DOHH2 (cell line): Measurements from ENCODE around the gene CEP63.

ENCODE experiments used
- H3F3A ChIP-seq: fragments of 200-600 bp; sonication (generic), shearing (Covaris generic); 2 replicates; pipeline ENCODE4 v1.6.0; 2016; ENCODE audit warnings: antibody characterized with exemption, mild to moderate bottlenecking; ENCODE audit not compliant: control insufficient read depth, insufficient read depth
- H3K27ac ChIP-seq: fragments of 200-600 bp; sonication (generic); 2 replicates; pipeline ENCODE4 v1.5.1; 2014; ENCODE audit warnings: low read depth, mild to moderate bottlenecking, low read length, moderate library complexity
- H3K27me3 ChIP-seq: fragments of 200-600 bp; sonication (generic); 2 replicates; pipeline ENCODE4 v1.6.1; 2014; ENCODE audit warnings: mild to moderate bottlenecking, low read length, mixed read lengths; ENCODE audit not compliant: control insufficient read depth
- H3K36me3 ChIP-seq: fragments of 200-600 bp; sonication (generic); 2 replicates; pipeline ENCODE4 v1.6.1; 2014; ENCODE audit warnings: mild to moderate bottlenecking, low read length, moderate library complexity, mixed read lengths; ENCODE audit not compliant: control insufficient read depth
- H3K4me1 ChIP-seq: fragments of 200-600 bp; sonication (generic); 2 replicates; pipeline ENCODE4 v1.6.1; 2014; ENCODE audit warnings: mild to moderate bottlenecking, low read length, mixed read lengths; ENCODE audit not compliant: control insufficient read depth
- H3K4me2 ChIP-seq: fragments of 200-600 bp; sonication (generic); 2 replicates; pipeline ENCODE4 v1.6.0; 2014; ENCODE audit warnings: mild to moderate bottlenecking, low read length, moderate library complexity
- H3K4me3 ChIP-seq: fragments of 200-600 bp; sonication (generic); 2 replicates; pipeline ENCODE4 v1.5.1; 2014; ENCODE audit warnings: mild to moderate bottlenecking, low read length, mixed read lengths
- H3K79me2 ChIP-seq: fragments of 200-600 bp; sonication (generic); 2 replicates; pipeline ENCODE4 v1.6.1; 2014; ENCODE audit warnings: mild to moderate bottlenecking, low read length, mixed read lengths; ENCODE audit not compliant: control insufficient read depth
- H3K9me2 ChIP-seq: fragments of 200-600 bp; sonication (generic); replicated peaks from 2 replicates; pipeline ENCODE4 v1.6.1; 2014; ENCODE audit warnings: mild to moderate bottlenecking, low read length, mixed read lengths; ENCODE audit not compliant: control insufficient read depth
- H3K9me3 ChIP-seq: fragments of 200-600 bp; sonication (generic); 2 replicates; pipeline ENCODE4 v1.6.1; 2014; ENCODE audit warnings: antibody characterized with exemption, low read length, mixed read lengths; ENCODE audit not compliant: control insufficient read depth, insufficient read depth
- H4K20me1 ChIP-seq: fragments of 200-600 bp; sonication (generic); 2 replicates; pipeline ENCODE4 v1.6.0; 2014; ENCODE audit warnings: low read depth, mild to moderate bottlenecking, antibody characterized with exemption, low read length, moderate library complexity; ENCODE audit not compliant: control insufficient read depth, insufficient read depth
- EZH2phosphoT487 ChIP-seq: fragments of 200-600 bp; sonication (generic); IDR thresholded peaks from 2 replicates; pipeline ENCODE4 v1.6.1; 2017; ENCODE audit warnings: borderline replicate concordance, mild to moderate bottlenecking, antibody characterized with exemption, low read length, moderate library complexity, mixed read lengths
- TF ChIP-seq, protein P1 (sequence below): fragments of 200-600 bp; sonication (generic); IDR thresholded peaks from one replicate; pipeline ENCODE4 v1.5.1; 2014; ENCODE audit warnings: antibody characterized with exemption, mild to moderate bottlenecking, low read depth, low read length; ENCODE audit not compliant: poor library complexity, severe bottlenecking

Gene CEP63

DNA sequence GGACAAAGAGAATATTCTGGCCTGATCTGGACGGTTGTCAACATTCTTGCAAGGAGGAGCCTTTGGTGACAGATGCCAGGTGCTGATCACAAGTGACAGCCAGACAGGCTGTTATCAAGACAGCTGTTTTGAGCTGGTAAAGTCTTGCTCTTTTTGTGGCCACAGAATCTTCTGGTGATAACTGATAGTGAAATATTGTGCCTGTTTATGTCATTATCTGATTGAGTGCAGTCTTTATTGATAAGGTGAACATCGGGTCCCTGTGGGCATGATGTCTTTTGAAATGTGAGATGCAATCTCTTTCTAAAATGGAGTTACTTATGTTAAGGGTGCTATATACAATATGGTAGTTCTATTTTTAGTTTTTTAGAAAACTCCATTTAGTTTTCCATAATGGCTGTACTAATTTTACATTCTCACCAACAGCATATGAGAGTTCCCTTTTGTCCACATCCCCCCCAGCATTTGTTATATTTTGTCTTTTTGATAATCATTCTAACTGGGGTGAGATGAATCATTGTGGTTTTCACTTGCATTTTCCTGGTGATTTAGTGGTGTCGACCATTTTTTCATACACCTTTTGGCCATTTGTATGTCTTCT lies 10.7 kb downstream of the CEP63 start:
- Histone ChIP-seq H3K4me2 (no peak overlapping the region), H3K27ac (no peak overlapping the region), H3K4me1 (peaks cover 4% of the 10 kb centered on the region), H3K27me3 (no peaks in the 10 kb centered on the region), H3K9me3 (peaks cover 9% of the 10 kb centered on the region; the same call in 1 of the 2 replicates), H4K20me1 (peaks cover 9% of the 10 kb centered on the region), H3K4me3 (no peak overlapping the region), H3K9me2 (no peaks in the 10 kb centered on the region), H3K36me3 (peaks cover 71% of the 10 kb centered on the region), H3K79me2 (peaks cover 98% of the 10 kb centered on the region), H3F3A (no peaks in the 10 kb centered on the region; the same call in 1 of the 2 replicates)
- TF ChIP-seq, protein P1, sequence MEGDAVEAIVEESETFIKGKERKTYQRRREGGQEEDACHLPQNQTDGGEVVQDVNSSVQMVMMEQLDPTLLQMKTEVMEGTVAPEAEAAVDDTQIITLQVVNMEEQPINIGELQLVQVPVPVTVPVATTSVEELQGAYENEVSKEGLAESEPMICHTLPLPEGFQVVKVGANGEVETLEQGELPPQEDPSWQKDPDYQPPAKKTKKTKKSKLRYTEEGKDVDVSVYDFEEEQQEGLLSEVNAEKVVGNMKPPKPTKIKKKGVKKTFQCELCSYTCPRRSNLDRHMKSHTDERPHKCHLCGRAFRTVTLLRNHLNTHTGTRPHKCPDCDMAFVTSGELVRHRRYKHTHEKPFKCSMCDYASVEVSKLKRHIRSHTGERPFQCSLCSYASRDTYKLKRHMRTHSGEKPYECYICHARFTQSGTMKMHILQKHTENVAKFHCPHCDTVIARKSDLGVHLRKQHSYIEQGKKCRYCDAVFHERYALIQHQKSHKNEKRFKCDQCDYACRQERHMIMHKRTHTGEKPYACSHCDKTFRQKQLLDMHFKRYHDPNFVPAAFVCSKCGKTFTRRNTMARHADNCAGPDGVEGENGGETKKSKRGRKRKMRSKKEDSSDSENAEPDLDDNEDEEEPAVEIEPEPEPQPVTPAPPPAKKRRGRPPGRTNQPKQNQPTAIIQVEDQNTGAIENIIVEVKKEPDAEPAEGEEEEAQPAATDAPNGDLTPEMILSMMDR: no peak
- TF ChIP-seq EZH2phosphoT487: no peak

DNA sequence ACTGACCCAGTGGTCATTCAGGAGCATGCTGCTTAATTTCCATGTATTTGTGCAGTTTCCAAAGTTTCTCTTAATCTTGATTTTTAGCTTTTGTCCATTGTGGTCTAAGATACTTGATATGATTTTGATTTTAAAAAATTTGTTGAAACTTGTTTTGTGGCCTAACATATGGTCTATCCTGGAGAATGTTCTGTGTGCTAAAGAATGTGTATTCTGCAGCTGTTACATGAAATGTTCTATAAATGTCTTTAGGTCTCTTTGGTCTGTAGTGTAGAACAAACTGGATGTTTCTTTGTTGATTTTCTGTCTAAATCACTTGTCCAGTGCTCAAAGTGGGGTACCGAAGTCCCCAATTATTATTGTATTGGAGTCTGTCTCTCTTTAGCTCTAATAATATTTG lies 17.4 kb downstream of the CEP63 start:
- H3K79me2 ChIP-seq: peaks cover 81% of the 10 kb centered on the region
- H3K27ac ChIP-seq: no peak overlapping the region

DNA sequence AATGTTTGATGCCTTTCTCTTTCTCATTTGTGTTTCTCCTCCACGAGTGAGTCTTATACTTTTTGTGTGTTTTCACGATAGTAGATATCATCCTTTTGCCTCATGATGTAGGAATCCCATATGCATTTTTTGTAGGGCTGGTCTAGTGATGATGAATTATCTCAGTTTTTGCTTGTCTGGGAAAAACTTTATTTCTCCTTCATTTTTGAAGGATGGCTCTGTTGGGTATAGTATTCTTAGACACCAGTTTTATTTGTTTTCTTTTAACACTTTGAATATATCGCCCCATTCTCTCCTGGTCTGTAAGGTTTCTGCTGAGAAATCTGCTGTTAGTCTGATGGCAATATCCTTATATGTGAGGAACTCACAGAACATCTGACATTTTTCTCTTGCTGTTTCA lies 18.3 kb downstream of the CEP63 start:
- Histone ChIP-seq H3K9me2 (no peaks in the 10 kb centered on the region), H3K4me2 (no peak overlapping the region), H3K4me1 (no peaks in the 10 kb centered on the region), H3K9me3 (peaks cover 15% of the 10 kb centered on the region; the same call in 1 of the 2 replicates), H3K79me2 (peaks cover 73% of the 10 kb centered on the region), H3F3A (no peaks in the 10 kb centered on the region), H4K20me1 (no peaks in the 10 kb centered on the region), H3K27me3 (no peaks in the 10 kb centered on the region), H3K36me3 (peaks cover 95% of the 10 kb centered on the region), H3K4me3 (no peak overlapping the region), H3K27ac (no peak overlapping the region)
- TF ChIP-seq, protein P1: no peak

More for the DNA sequence above, 17.4 kb downstream of the CEP63 start:
- Histone ChIP-seq H3K36me3 (peaks cover 95% of the 10 kb centered on the region), H3K4me3 (no peak overlapping the region), H3F3A (no peaks in the 10 kb centered on the region), H3K4me2 (no peak overlapping the region), H3K9me2 (no peaks in the 10 kb centered on the region), H4K20me1 (no peaks in the 10 kb centered on the region), H3K27me3 (no peaks in the 10 kb centered on the region), H3K9me3 (peaks cover 15% of the 10 kb centered on the region; the same call in 1 of the 2 replicates), H3K4me1 (no peaks in the 10 kb centered on the region)
- TF ChIP-seq EZH2phosphoT487: no peak
- TF ChIP-seq, protein P1: no peak
